SK-N-SH (cell line): ENCODE measurements around the gene RABGGTB.
"Not testable (repeated sequence)": the region's sequence is repeated elsewhere in the genome, so short reads cannot be mapped to it uniquely, and the experiment has no call there.

Experiments
- EZH2phosphoT487 ChIP-seq: fragments of 200-600 bp; sonication (generic); IDR thresholded peaks from 2 replicates; pipeline ENCODE4 v1.6.1; 2017; ENCODE audit warnings: low read depth, mixed run types, mild to moderate bottlenecking, antibody characterized with exemption, moderate library complexity, borderline replicate concordance
- MXI1 ChIP-seq: IDR thresholded peaks from 2 replicates; pipeline ENCODE4 v1.6.1; 2012; ENCODE audit warnings: mild to moderate bottlenecking, low read depth, low read length, improper control_type of control experiment
- RFX5 ChIP-seq: IDR thresholded peaks from 2 replicates; pipeline ENCODE4 v1.6.1; 2012; ENCODE audit warnings: mild to moderate bottlenecking, improper control_type of control experiment, low read length

- TF ChIP-seq MXI1, EZH2phosphoT487, RFX5: not testable (repeated sequence)
These were observed 28.8 kb upstream of the RABGGTB start for GRCh38 chr1:75757210-75757609.
